ENCODE results near the gene MRPL52. TPM values are rescaled to one million over a fixed set of nuclear protein-coding genes. Genes with fewer than 3 reads are reported as not detected.

MRPL52 gene
- total and polyA plus RNA-seq, 12 donors: 58.3 to 390 (median 111) TPM

DNA sequence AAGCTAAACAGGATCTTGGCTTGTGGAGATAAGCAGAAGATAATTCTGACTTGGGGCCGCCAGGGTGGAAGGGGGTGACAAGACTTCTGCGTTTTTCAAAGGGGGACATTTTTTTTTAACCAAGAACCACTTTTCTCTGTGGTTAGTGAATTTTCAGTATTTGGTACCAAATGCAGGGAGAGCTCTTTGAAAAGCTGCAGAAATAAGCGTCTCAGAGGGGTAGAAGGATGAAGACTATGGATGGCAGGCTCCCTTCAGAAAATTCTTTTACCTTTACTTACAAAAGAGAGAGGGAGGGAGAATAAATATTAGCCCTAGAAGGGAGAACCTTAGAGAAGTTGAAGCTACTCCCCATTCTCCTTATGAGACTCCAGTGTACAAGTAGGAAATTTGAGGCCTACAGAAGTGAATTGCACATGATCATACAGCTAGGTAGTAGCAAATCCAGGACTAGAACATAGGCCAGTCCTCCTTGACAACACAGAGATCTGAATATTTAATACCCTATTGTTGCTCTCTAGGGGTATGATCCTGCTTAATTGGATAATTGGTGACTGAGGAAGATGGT lies 840 bp downstream of the MRPL52 start:
- H3K4me1 ChIP-seq (replicated peaks in 1 of 2): peaks cover 8 to 10% of the 10 kb centered on the region in 2 donors
- DNase-seq: no peak
- TF ChIP-seq POLR2A (IDR thresholded peaks at IDR 0.05) (no peak), CTCF (IDR thresholded peaks at IDR 0.05) (no peak)
- intact Hi-C loops (cut with DNase I): no loop called here
- no peaks in the 10 kb centered on the region for H3K9me3 ChIP-seq (replicated peaks in 1 of 3)
- H3K27ac ChIP-seq: peak overlapping the region in 1 of 5 donors; percentile 85
- no peaks in the 10 kb centered on the region for H3K27me3 ChIP-seq
- H3K36me3 ChIP-seq (replicated peaks in 1 of 2): peaks cover 0 to 16% of the 10 kb centered on the region in 2 donors
- WGBS, 4 donors: 25 to 39% (median 29%) methylated on average over 3 of the region's 3 CpGs
- H3K4me3 ChIP-seq: peak overlapping the region in 2 of 4 donors; percentile 40 to 92

DNA sequence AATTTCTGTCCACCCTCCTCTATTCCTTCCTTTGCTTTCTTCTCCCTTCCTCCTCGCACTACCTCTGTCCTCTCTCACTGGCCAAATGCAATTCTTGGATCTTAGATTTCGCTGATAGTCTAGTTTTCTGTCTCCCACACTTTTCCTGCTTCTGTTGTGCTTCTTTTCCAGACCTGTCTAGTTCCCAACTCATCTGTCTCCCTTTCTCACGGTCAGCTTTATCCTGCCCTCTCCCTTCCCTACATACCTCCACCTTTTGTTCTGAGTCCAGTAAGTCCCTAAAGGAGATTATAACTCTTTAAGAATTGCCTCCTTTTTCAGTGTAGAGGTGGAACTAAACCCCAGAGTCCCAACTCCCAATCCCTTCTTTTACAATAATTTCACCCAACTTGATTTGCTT lies 5.8 kb downstream of the MRPL52 start:
- no peak overlapping the region for H3K4me3 ChIP-seq
- H3K27me3 ChIP-seq: no peaks in the 10 kb centered on the region
- intact Hi-C loops (cut with DNase I): no loop called here
- peaks cover 20 to 32% of the 10 kb centered on the region in 2 donors for H3K4me1 ChIP-seq (replicated peaks in 1 of 2)
- 77 to 84% (median 80%) methylated on average over 3 of the region's 3 CpGs for WGBS, 4 donors
- H3K27ac ChIP-seq: no peak overlapping the region
- peaks cover 0 to 16% of the 10 kb centered on the region in 2 donors for H3K36me3 ChIP-seq (replicated peaks in 1 of 2)
- no peaks in the 10 kb centered on the region for H3K9me3 ChIP-seq (replicated peaks in 1 of 3)
- no peak for TF ChIP-seq POLR2A (IDR thresholded peaks at IDR 0.05)
- TF ChIP-seq CTCF (IDR thresholded peaks at IDR 0.05): no peak
- no peak for DNase-seq

- Histone ChIP-seq H3K9me3 (replicated peaks in 1 of 3) (no peaks in the 10 kb centered on the region), H3K27me3 (no peaks in the 10 kb centered on the region), H3K36me3 (replicated peaks in 1 of 2) (peaks cover 0 to 25% of the 10 kb centered on the region in 2 donors), H3K4me3 (peak within 1 kb of the TSS; percentile 20 to 90 (median 74)), H3K27ac (peak within 1 kb of the TSS; percentile 61 to 90 (median 74)), H3K4me1 (replicated peaks in 1 of 2) (peaks cover 17 to 27% of the 10 kb centered on the region in 2 donors)
- peak; percentile 60 to 86 (median 80) for DNase-seq
- intact Hi-C loops (cut with DNase I): no loop called here
- WGBS, 4 donors: 1 to 4% (median 2%) methylated on average over 19 to 46 of the region's 46 CpGs
- TF ChIP-seq POLR2A (IDR thresholded peaks at IDR 0.05) (peak in 1 of 2 donors; percentile 64), CTCF (IDR thresholded peaks at IDR 0.05) (peak in 4 of 6 experiments; percentile 24 to 68 (median 36))
Measured at GRCh38 chr14:22836301-22837113, 6.8 kb downstream of the MRPL52 start, which contains the start of gene MMP14. TSS of gene MMP14 (plus strand) at chr14:22836585. CDS start at chr14:22836818, 233 bp downstream.

DNA sequence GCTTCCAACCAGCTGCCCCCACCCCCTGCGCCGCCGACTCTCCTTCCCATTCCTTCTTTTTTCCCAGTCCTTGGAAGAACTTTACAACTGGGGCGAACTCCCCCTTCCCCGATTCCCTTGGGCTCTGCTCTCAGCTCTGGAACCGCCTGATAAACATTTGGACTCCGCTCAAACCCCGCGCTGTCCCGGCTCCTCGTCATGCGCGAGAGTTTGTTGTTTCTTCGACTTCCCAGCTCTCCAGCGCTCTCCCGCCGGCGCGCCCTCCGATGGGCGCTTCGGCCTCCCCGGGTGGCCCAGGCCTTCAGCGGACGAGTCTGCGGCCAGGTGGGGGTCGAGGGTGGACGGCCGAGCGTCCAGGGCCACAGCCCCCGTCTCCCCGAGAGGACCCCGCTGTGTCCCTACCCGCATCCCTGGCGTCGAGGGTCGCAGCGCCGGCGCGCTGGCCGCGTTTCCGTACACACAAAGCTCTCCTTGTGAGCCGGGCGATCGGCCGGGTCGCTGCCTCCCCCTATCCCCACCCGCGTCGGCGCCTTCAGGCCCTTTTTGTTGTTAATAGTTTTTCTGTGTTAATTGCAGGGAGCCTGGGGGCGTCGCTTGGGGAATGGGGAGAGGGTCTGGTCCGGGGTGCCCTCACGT lies 7.5 kb downstream of the MRPL52 start:
- Histone ChIP-seq H3K27ac (peak overlapping the region; percentile 61 to 90 (median 74)), H3K4me1 (replicated peaks in 1 of 2) (peaks cover 17 to 27% of the 10 kb centered on the region in 2 donors), H3K27me3 (no peaks in the 10 kb centered on the region), H3K36me3 (replicated peaks in 1 of 2) (peaks cover 0 to 32% of the 10 kb centered on the region in 2 donors), H3K4me3 (peak overlapping the region; percentile 20 to 90 (median 74)), H3K9me3 (replicated peaks in 1 of 3) (no peaks in the 10 kb centered on the region)
- DNase-seq: peak; percentile 63 to 83 (median 75)
- TF ChIP-seq CTCF (IDR thresholded peaks at IDR 0.05): no peak
- TF ChIP-seq POLR2A (IDR thresholded peaks at IDR 0.05): peak in 1 of 2 donors; percentile 58
- intact Hi-C loops (cut with DNase I): no loop called here
- 2 to 5% (median 2%) methylated on average over 24 to 57 of the region's 57 CpGs for WGBS, 4 donors

All from adrenal gland (tissue), 12 donors.